Putamen (tissue), 1 donor: ENCODE results near the gene CCDC148.
"Not testable (repeated sequence)": the region's sequence is repeated elsewhere in the genome, so short reads cannot be mapped to it uniquely, and the experiment has no call there.

ENCODE experiments used
- DNase-seq: peaks from one replicate; pipeline ENCODE4 v3.0.0-alpha.2; 2016; ENCODE audit warnings: low spot score

Gene CCDC148

DNA sequence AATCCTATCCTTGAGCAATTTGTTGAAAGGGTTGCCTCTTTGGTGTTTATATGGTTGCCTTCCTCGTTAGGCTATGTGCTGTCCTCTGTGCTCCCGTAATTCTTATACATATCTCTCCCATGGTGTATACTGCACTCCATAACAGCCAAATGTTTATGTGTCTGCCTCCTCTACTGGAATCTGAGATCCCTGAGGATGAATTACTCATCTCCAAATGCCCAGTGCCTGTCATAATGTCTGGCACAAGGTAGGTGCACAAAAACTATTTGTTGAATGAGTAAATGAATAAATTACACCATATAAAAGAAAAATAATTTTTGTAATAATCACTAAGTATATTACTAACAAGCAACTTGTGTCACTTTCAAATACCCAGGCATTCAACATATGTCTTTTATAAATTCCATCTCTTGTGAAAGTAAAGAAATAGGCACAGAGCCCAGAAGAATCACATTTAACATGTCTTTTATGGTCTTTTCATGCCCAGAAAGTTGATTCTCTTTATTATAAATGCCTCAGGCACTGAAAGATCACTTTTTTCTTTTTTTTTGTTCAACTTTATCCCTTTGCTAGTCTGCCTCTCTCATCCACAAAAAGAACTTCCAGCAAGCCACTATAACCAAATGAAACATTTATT is 164.9 kb downstream of the CCDC148 start:
- no peak for DNase-seq

DNA sequence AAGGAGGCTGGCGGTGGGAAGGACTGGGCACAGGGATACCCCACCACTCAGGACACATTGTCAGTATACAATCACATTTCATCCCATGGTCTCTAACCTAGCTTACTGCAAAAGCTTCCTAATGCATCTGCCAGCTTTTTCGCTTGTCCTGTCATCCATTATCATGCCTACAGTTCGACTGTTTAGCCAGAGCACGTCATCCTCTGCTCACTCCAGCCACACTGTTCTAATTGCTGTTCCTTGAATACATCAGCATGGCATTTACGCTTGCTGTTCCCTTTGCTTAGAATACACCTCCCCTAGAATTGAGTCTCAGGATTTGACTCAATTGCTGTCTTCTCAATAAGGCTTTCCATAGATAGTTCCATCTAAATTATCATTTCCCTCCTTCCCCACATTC is 166.3 kb downstream of the CCDC148 start:
- no peak for DNase-seq

DNA sequence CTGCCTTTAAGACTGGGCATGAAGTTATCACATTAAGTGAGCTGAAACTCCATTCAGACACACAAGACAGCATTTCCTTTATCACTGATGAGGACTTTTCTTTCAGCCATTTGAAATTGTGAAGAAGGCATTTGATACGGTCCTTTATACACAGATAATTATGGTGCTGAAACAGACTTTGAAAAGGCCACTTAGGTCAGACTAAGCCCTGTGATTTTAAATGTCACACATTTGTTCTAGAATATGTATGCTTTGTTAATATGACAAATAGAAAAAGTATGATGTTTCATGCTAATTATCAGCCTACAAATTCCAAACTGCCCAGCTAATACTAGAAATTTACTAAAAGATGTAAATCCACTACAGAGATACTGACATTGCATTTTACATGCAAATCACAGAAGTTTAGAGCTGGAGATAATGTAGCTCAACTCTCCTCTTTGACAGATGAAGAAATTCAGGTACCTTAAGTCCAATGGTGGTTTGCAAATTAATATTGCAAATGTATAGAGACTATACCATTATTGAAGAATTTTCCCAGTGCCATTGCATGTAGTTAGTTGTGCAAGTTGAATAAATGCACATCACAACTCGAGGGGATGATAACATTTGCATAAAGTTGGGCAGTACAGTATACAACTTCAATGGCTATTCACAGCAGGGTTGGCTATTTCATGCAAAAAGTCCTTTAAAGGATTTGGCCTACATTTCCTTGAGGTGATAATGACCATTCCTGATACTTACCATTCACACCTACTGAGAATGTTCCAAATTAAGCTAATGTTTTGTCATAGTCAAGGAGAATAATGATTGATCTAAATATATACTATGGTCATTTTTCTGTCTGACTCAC is 179.7 kb downstream of the CCDC148 start:
- no peak for DNase-seq

DNA sequence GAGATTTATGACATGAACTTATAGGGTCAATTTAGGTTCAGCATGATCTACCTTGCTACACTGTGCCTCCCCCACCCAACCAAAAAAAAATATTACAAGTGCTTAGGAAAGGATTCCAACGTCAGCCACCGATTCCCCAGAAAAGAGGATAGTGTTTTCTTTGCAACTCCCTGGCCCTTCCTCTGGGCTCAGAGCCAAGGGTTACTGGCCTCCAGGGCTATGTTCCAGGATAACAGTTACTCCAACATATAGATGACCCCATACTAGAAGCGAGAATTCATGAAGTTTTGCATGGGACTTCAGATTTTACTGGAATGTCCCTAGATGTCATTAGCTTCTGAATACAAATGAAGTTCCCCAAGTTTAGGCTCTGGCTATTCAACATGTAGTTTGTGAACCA is 182.8 kb downstream of the CCDC148 start:
- DNase-seq: no peak

DNA sequence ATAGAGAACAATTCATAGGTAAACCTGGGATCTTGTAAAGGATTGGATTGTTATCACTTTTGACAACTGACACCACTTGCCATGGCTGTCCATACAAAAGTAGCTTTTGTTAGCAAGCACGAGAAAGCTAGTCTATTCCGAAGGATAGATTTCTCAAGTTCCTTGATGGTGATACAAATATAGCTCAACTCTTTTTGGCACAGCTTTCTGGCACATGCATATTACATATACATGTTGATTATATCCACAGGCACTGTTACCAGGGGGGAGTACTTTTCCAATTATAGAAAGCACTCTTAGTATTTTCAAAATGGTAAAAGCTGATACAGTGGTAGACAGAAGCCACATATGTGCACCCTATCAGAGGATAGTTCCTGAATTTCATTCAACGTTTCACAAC is 186.0 kb downstream of the CCDC148 start:
- DNase-seq: no peak

DNA sequence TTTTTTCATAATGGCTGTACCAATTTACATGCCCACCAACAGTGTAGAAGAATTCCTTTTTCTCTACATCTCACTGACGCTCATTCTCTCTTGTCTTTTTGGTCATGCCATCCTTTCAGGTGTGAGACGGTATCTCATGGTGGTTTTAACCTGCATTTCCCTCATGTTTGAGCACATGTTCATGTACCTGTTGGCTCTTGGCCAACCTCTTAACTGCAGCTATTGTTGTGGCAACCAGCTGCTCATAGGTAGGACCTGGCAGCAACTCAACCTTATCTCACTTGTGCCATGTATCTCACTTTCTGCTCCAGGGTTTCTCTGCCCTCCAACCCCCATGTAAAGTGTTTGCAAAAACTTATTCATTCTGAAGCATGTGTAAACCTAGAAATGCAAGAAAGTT is 187.4 kb downstream of the CCDC148 start:
- no peak for DNase-seq

DNA sequence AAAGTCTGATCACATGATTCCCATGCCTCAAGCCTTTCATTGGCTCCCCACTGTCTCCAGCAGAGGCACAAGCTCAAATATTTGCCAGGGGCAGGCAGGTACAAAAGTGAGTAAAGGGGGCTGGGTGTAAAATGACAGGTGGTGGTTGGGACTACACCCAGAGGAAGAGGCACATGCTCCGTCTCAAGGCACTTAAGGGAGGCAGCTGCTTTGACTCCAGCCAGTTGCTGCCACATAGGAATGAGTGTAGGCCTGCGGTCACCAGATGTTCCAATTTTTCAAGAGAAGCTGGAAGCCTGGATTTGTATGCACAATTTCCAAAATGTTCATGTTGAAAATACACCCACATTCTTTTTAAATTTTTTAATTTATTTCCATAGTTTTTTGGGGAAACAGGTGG is 190.4 kb downstream of the CCDC148 start:
- DNase-seq: no peak

DNA sequence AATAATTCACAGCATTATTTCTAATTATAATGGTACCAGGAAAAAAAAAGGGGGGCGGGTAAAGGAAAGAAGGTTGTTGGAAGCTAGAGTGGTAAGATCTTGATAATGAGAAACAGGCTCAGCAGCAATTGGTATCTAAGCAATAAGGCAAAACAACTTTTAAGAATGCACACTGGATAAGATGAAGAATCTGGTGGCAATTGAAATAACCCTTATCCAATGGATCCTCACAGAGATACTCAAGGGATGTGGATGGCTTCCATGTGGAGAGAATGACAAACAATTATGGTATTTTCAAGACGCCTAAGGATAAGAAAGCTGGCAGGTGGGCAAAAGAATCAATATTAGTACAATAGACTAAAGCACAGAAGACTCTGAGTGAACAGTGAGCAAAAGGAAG is 201.3 kb downstream of the CCDC148 start:
- DNase-seq: no peak

DNA sequence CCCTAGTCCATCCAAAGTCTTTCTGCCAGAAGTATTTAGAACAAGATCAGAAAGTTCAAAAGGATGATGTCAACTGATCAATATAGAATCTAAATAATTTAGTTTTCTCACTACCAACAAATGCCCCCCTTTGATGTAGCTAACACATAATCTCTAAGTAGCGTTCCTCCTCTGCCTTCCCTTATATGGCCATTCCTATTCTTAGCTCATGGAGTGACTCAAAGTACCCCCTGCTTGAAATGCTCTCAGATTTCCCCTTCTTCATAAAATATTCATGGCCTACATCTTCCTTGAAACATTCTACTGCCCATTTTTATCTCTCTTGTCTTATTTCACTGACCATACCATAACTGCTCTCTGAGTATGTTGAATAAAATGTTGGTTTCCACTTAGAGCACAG is 203.4 kb downstream of the CCDC148 start:
- no peak for DNase-seq

DNA sequence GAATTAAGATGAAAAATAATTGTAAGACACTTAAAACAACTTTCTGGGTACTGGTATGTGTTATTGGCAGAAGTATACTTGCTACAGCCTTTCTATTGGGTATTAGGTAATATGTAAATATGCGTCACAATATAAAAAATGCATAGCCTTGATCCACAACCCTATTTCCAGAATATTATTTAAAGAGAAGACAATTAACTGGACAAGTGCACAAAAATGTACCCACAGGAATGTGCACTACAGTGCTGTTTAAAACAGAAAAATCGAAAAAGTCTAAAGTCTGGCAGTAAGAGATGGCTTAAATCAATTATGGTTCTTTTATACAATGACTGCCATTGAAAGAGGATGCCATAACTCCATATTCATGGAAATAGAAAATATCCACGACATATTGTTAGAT is 205.2 kb downstream of the CCDC148 start:
- no peak for DNase-seq

DNA sequence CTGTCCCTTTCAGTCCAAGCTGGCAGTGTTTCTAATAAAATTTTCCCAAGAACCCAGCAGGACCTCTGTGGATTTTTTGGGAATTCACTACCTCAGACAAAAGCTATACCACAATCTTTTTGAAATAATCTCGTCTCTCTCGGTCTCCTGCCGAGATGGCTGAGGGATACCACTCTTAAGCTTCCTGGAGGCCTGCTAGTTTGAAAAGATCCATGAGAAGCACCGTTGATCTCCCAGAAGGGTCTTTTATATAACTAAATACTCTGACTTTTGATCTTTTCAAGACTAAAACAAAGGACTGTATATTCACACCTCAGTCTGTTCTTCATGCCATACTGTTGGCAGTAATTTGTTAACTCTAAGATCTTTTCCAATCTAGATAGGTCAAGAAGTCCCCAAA is 213.2 kb downstream of the CCDC148 start:
- no peak for DNase-seq

DNA sequence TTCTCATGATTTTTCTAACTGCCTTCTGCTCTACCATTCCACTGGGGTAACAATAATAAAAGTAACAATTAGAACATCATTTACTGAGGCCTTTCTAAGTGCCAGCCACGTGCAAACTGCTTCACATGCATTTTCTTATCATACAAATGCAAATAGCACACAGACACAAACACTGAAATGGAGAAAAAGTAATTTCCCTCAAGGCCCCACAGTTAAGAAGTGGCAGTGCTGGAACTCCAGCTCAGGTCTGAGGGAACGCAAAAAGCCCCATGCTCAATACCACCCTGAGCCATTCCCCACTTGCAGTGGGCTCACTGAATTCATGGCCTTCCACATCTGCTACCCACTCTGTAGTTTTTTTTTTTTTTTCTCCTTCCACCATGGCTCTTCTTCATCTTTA is 214.3 kb downstream of the CCDC148 start:
- DNase-seq: no peak

DNA sequence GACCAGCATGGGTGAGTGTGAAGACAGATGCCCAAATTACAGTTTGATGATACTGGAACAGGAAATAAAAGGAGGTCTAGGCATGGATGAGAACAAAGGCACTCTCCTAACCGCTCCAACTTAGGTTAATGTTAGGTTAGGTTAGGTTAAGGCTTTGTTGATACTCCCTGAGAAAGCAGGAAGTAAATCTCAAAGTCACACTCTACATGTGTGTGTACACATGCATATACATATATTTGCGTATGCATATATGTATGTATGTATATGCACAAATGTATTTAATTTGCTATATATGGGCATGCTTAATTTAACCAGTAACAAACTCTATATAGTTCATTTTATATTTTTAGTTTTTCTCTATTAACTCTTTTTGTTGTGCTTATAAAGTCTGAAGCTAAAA is 215.6 kb downstream of the CCDC148 start:
- no peak for DNase-seq

DNA sequence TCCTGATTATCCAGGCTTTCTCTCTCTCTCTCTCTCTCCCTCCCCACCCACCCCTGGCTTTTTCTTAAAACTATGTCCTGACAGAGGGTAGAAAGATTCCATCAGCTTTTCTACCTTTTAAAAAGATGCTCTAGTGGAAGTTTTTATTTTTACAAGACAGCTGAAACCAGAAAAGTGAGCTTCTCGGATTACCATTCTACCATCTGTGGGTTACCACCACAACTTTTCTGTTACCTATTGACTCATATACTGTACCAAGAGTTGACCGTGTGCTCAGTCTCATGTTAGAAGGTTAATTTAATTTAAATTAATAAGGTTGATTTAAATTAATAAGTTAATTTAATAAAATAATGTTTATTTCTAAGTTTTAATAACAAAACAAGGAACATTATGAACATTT is 217.3 kb downstream of the CCDC148 start:
- DNase-seq: no peak

DNA sequence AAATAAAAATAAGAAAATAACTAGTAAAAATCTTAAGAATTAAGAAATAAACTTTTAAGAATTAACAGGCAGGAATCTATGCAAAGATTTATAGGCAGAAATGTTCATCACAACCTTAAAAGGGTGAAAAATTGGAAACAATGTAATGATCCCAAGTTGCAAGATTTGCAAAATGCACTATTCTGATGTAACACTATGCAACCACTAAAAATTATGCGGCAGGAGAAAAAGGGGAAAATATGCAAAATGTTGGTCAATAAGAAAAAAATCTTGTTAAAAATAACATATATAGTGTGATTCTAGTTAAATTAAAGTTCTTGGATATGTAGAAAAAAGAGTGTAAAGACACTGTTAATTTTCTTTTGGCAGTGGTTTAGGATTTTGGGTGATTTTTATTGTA is 222.1 kb downstream of the CCDC148 start:
- DNase-seq: no peak

DNA sequence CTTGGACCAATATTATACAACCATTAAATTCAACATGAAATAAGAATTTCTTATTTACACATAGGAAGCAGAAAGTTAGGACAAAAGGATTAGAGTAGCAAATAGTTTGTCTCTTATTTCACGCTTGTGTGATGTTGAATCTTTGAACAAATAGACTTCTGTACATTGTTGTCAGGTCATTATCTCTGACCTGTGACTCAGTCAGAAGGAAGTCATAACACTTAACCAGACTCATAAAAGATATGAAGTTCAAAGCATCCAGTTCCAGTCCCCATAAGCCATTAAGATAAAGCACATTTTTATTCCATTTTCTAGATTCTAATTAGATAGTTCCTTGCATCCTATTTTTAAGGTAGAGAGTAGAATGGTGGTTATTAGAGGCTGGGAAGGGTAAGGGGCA is 224.1 kb downstream of the CCDC148 start:
- DNase-seq: no peak

DNA sequence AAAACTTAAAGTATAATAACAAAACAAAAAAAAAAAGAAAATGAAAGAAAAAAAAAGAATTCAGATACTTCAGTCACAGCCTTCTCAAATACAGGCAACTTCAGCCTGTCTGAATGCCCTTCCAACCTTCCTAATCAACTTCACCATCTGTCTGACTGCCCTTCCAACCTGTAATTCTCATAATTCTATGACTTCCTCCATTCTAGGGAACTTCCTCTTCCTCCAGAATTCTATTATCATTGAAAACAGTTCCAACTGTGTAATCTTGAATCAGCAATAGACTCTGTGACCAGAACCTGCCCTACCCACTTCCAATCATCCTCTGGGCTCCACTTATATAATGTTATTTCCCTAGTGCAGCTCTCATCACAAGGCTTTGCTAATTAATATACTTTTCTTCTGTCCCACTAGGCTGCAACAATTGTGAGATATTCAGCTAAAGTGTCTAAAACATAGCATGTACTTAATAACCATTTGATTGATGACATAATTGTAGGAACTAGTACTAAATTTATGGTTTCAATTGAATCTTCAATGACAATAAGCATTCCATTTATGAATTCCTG is 227.5 kb downstream of the CCDC148 start:
- no peak for DNase-seq

DNA sequence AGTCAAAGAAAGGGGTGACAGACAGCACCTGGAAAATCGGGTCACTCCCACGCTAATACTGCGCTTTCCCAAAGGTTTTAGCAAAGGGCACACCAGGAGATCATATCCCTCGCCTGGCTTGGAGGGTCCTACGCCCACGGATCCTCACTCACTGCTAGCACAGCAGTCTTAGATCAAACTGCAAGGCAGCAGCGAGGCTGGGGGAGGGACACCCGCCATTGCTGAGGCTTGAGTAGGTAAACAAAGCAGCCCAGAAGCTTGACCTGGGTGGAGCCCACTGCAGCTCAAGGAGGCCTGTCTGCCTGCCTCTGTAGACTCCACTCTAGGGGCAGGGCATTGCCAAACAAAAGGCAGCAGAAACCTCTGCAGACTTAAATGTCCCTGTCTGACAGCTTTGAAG is 233.5 kb downstream of the CCDC148 start:
- not testable (repeated sequence) for DNase-seq

DNA sequence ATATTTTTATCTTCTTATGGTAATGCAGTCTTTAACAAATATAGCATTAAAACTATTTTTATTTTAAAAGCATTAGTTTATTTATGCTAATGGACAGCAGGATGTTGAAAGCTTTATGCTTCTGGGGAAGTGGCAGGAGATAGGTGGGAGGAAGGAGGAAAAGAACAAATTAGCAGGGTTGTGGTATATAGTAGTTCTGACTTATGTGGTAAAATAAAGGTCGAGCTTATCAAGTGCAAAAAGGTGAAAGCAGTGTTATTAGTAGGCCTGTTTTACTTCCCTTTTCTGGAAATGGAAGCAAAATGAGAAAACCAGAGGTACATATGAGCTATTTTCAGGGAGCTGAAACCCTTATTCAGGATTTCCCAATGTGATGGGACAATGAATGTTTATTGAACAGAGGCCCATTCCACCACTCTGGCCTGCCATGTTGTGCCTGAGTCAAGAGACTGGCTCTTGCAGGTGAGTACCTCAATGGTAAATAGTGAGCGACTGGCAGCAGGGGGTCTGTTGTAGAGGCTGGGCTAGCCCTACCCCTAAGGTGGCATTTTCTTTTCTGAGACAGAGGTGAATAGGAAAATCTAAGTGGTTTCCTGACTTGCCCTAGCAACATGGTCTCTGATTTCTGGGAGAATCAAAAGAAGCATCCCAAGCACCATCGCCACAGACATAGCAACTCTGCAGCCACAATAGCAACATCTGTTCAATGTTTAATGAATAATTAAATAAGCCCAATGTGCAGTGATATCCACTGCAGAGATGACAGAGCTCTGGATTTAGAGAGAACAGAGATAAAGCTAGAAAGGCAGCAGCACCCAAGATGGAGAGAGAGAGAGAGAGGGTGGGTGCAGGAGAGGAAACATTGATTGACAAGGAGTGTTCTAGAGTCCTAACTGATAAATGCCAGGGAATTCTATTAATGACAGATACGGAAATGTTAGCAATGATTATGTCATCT is 235.2 kb downstream of the CCDC148 start:
- DNase-seq: no peak

DNA sequence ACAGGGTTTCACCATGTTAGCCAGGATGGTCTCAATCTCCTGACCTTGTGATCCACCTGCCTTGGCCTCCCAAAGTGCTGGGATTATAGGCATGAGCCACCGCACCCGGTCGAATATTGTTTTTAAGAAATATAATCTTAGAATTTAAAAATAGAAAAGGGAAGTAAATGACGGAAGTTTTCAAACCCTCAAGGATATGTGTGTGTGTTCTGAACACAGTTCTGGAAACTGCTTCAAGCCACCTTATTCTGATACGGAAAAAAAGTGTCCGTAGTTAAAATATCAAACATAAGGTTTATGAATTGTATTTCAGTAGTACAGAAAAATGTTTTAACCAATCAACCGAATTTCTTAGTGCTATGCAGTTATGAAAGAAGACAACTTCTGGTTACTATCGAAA is 239.0 kb downstream of the CCDC148 start:
- no peak for DNase-seq

DNA sequence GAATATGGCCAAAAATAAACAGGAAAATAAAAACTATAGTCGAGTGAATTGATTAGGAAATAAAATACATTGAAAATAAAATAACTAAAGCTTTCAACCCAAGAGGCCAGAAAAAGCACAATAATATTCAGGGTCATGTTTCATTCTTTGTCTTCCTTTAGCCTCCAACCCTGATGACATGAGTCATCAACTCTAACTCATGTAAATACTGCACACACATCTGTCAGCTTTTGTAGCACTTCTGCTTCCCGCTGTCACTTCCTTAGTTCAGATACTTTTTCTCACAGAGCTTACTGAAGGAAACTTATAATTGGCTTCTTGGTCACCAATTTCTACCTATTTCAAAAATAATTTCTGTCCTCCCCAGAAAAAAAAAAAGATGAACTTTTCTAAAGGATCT is 242.1 kb downstream of the CCDC148 start:
- no peak for DNase-seq

DNA sequence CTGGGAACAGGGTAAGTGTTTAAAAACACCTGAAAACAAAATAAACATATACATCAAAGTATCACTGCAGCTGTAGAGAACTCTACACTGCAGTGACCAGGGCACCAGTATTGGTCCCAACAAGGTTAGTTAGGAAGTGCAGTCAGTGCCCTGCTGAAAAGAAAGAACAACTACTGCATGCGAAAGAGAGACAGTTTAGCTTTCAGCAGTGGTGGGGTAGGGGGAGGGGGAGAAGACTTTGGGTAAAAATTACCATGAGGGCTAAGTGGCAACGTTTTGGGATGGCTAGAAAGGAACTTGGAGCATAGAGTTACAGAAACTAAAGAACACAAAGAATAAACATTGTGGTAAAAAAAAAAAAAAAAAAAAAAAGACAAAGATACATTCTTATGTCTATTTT is 242.8 kb downstream of the CCDC148 start:
- no peak for DNase-seq
